Cardiac muscle cell (in vitro differentiated cells and primary cell): Measurements from ENCODE around the gene CD1E. TPM values are rescaled to one million over a fixed set of nuclear protein-coding genes. Genes with fewer than 3 reads are reported as not detected.

ENCODE experiments used
- DNase-seq, 2 donors: peaks; one replicate each; pipeline versions ENCODE4 v3.0.0 to v3.0.0-alpha.2; 2010 to 2017; ENCODE audit warnings: low read depth in 1 of 2, low spot score in 1 of 2
- H3K27ac ChIP-seq: fragments of 200-600 bp; sonication (generic); 2 replicates; pipeline ENCODE4 v1.5.1; 2016
- H3K27me3 ChIP-seq: fragments of 200-600 bp; sonication (generic); 2 replicates; pipeline ENCODE4 v1.6.0; 2016; ENCODE audit warnings: control low read depth
- H3K36me3 ChIP-seq: fragments of 200-600 bp; sonication (generic); 2 replicates; pipeline ENCODE4 v1.5.1; 2016; ENCODE audit warnings: control low read depth
- H3K4me1 ChIP-seq: fragments of 200-600 bp; sonication (generic); 2 replicates; pipeline ENCODE4 v1.8.1; 2017; ENCODE audit warnings: low read depth, mild to moderate bottlenecking, mixed run types
- H3K4me3 ChIP-seq: fragments of 200-600 bp; sonication (generic); 2 replicates; pipeline ENCODE4 v1.5.1; 2016; ENCODE audit warnings: mild to moderate bottlenecking
- H3K9me3 ChIP-seq: fragments of 200-600 bp; sonication (generic); 2 replicates; pipeline ENCODE4 v1.5.1; 2017; ENCODE audit warnings: low read depth, mild to moderate bottlenecking, control low read depth
- polyA plus RNA-seq: library from polyadenylated mRNA; unstranded; fragments of >200 nt; fragmentation: Nextera tagmentation; extraction: Ambion mirVana; gene quantifications from 2 replicates; pipeline ENCODE4 v1.2.1, GENCODE V29; 2016
- total RNA-seq: library from RNA; depleted of rRNA; stranded (reverse); fragments of >200 nt; gene quantifications from 2 replicates; pipeline ENCODE4 v1.2.3, GENCODE V29; 2016
- TF ChIP-seq, protein P1 (sequence below): IDR thresholded peaks from 2 replicates; pipeline ENCODE4 v1.5.1; 2012; ENCODE audit warnings: low read depth, mild to moderate bottlenecking, low read length

CD1E gene
- total and polyA plus RNA-seq, 2 experiments from 2014 or later, result not detected

DNA sequence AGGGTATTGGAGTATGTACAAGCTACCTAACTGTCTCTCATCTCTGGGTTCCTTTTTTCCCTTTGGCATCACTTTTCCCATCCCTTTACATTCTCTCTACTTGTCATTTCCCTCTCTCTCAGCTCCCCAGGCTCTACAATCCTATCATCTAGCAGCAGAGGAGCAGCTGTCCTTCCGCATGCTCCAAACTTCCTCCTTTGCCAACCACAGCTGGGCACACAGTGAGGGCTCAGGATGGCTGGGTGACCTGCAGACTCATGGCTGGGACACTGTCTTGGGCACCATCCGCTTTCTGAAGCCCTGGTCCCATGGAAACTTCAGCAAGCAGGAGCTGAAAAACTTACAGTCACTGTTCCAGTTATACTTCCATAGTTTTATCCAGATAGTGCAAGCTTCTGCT is 561 bp downstream of the CD1E start:
- TF ChIP-seq, protein P1, sequence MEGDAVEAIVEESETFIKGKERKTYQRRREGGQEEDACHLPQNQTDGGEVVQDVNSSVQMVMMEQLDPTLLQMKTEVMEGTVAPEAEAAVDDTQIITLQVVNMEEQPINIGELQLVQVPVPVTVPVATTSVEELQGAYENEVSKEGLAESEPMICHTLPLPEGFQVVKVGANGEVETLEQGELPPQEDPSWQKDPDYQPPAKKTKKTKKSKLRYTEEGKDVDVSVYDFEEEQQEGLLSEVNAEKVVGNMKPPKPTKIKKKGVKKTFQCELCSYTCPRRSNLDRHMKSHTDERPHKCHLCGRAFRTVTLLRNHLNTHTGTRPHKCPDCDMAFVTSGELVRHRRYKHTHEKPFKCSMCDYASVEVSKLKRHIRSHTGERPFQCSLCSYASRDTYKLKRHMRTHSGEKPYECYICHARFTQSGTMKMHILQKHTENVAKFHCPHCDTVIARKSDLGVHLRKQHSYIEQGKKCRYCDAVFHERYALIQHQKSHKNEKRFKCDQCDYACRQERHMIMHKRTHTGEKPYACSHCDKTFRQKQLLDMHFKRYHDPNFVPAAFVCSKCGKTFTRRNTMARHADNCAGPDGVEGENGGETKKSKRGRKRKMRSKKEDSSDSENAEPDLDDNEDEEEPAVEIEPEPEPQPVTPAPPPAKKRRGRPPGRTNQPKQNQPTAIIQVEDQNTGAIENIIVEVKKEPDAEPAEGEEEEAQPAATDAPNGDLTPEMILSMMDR, result no peak
- Histone ChIP-seq H3K9me3 (no peaks in the 10 kb centered on the region), H3K27me3 (no peaks in the 10 kb centered on the region), H3K36me3 (no peaks in the 10 kb centered on the region), H3K4me1 (no peaks in the 10 kb centered on the region), H3K27ac (no peak overlapping the region), H3K4me3 (no peak overlapping the region)
- no peak for DNase-seq

DNA sequence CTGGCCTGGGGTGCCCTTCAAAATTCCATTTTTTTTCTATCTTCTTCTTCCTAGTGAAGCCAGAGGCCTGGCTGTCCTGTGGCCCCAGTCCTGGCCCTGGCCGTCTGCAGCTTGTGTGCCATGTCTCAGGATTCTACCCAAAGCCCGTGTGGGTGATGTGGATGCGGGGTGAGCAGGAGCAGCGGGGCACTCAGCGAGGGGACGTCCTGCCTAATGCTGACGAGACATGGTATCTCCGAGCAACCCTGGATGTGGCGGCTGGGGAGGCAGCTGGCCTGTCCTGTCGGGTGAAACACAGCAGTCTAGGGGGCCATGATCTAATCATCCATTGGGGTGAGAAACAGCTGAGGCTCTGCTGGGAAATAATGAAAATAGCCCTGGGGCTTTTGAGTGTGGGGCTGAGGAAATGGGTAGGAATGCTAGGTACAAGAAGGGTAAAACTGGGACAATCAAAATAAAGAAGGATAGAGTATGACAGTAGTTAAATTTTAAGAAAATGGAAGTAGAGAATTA is 2.1 kb downstream of the CD1E start:
- H3K4me1 ChIP-seq, result no peaks in the 10 kb centered on the region
- no peaks in the 10 kb centered on the region for H3K9me3 ChIP-seq
- no peaks in the 10 kb centered on the region for H3K36me3 ChIP-seq
- H3K27me3 ChIP-seq, result no peaks in the 10 kb centered on the region
- TF ChIP-seq, protein P1, result no peak
- no peak overlapping the region for H3K4me3 ChIP-seq
- H3K27ac ChIP-seq, result no peak overlapping the region
- no peak for DNase-seq

DNA sequence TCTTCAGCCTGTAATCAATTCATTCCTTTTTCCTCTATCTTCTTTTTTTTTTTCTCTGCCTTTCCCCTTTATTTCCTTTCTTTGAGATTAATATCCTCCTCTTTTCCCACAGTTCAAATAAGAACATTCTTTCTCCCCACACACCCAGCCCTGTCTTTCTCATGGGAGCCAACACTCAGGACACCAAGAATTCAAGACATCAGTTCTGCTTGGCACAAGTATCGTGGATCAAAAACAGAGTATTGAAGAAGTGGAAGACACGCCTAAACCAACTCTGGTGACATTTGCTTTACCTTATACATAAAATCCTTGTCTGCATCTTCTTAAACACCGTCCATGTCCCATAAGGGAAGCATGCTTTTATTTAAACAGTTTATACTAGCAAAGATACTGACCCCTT is 2.9 kb downstream of the CD1E start:
- TF ChIP-seq, protein P1, result no peak
- no peak overlapping the region for H3K27ac ChIP-seq

DNA sequence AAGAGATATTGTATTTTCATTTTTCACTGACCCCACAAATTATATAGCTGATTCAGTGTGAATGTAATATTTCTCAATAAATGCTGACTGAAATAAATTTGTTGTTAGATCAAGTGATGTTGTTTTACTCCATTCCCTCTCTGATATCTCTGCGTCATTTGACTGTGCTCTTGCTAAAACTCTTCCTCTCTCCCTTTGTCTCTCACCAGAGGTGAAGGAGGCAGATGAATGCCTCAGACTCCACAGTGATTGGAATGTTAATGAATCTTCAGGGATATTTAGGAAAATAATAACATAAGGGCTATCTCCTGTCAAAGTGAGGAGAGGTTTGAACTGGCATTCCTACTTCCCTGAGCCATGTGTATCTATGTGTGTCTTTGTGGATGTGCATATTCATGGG is 3.7 kb downstream of the CD1E start:
- DNase-seq, result no peak

More for the DNA sequence above, 2.9 kb downstream of the CD1E start:
- Histone ChIP-seq H3K9me3 (no peaks in the 10 kb centered on the region), H3K4me3 (no peak overlapping the region), H3K4me1 (no peaks in the 10 kb centered on the region), H3K36me3 (no peaks in the 10 kb centered on the region), H3K27me3 (no peaks in the 10 kb centered on the region)
- DNase-seq, result no peak

DNA sequence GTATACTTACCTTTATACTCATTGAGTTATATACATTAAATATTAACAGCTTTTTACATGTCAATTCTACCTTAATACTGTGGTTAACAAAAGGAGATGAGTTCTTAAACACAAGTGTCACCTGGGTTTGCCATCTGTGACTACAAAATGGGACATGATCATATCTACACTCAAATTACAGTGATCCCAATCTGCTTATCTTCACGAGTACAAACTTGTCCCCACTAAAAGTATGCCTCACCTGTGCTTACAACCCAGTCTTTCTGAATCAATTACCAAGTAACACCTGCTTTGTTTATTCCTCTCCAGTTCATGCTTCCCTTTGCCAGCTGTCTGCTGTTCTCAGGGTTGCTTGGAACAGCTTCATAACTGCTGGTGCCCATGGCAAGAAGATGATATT is 8.8 kb downstream of the CD1E start:
- Histone ChIP-seq H3K4me3 (no peak overlapping the region), H3K36me3 (no peaks in the 10 kb centered on the region), H3K27me3 (no peaks in the 10 kb centered on the region), H3K9me3 (no peaks in the 10 kb centered on the region), H3K27ac (no peak overlapping the region), H3K4me1 (no peaks in the 10 kb centered on the region)
- no peak for DNase-seq
- TF ChIP-seq, protein P1, result no peak

More for the DNA sequence above, 3.7 kb downstream of the CD1E start:
- H3K27me3 ChIP-seq, result no peaks in the 10 kb centered on the region
- no peak overlapping the region for H3K4me3 ChIP-seq
- TF ChIP-seq, protein P1, result no peak
- H3K27ac ChIP-seq, result no peak overlapping the region
- H3K36me3 ChIP-seq, result no peaks in the 10 kb centered on the region
- no peaks in the 10 kb centered on the region for H3K9me3 ChIP-seq
- no peaks in the 10 kb centered on the region for H3K4me1 ChIP-seq

DNA sequence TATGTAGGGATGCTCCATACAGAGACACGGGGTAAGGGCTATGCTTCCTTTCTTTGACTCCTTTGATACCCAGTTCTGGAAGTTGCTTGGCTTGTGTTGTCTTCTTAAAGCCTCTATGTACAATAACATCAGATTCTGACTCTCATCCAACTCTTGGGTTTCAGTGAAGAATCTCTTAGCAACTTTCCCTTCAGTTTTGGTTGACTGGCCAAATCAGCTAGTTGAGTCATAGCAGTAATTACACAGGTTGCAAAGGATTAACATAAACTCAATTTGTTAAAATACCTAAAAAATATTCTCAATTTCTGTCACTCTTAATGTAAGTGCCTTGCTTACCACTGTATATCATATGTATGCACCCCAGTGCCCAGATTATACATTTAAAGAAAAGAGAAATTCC is 9.2 kb downstream of the CD1E start:
- Histone ChIP-seq H3K36me3 (no peaks in the 10 kb centered on the region), H3K27me3 (no peaks in the 10 kb centered on the region), H3K4me3 (no peak overlapping the region), H3K4me1 (no peaks in the 10 kb centered on the region), H3K9me3 (no peaks in the 10 kb centered on the region), H3K27ac (no peak overlapping the region)
- TF ChIP-seq, protein P1, result no peak
- DNase-seq, result no peak
